Measurements from ENCODE around the gene SIGLEC11. TPM values are rescaled to one million over a fixed set of nuclear protein-coding genes. Genes with fewer than 3 reads are reported as not detected.

Gene SIGLEC11
- polyA plus RNA-seq, 1 donor from 2014 or later = not detected

DNA sequence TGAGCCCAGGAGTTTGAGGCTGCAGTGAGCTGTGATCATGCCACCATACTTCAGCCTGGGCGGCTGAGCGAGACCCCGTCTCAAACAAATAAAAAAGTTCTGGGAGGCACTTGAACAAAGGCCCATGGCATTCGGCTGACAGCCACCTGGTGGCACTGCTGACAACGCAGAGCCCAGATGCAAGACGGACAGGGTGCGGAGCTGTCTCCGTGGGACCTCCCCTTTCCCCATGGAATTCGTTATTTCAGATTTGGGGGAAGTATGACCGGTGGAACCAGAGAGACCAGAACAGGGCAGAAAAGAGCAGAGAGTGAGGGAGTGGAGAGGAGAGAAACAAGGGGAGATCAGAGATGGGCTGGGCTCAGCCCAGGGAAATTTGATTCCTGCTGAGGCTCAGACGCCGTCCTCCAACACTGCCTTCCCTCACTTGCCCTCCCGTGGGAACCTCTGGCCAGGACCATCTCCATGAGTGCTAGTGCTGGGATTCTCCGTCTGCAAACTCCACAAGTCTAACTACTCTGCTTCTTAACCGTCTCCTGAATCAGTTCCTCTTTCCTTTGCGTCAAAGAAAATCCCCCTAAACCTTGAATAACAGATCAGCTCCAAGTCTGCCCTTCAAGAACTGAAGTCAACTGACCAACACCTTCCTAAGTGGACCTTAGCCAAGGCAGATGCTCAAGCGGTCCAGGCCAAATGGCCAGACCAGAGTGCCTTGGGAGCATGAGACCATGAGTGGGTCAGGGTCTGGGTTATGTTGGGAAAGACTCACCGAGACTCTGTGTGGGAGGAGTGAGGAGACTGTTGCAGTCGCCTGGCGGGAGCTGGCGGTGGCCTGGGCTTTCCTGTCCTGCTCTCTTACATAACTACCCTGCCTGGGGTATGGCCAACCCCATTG, 43.9 kb downstream of the SIGLEC11 start:
- Histone ChIP-seq H3K27me3 (ENCODE audit: insufficient read depth, low read depth, low read length) (no peaks in the 10 kb centered on the region), H3K4me3 (ENCODE audit: low read length) (no peak overlapping the region), H3K27ac (ENCODE audit: low read length) (no peak overlapping the region), H3K9ac (ENCODE audit: low read length) (no peak overlapping the region), H3K9me3 (ENCODE audit: low read length) (no peaks in the 10 kb centered on the region), H3K4me2 (ENCODE audit: low read length) (no peak overlapping the region), H2AFZ (ENCODE audit: low read depth, low read length) (no peak overlapping the region), H3K36me3 (ENCODE audit: insufficient read depth, low read length) (no peaks in the 10 kb centered on the region), H4K20me1 (ENCODE audit: insufficient read depth) (no peaks in the 10 kb centered on the region), H3F3A (ENCODE audit: insufficient read depth, low read length, poor library complexity, severe bottlenecking) (no peaks in the 10 kb centered on the region), H3K9me2 (ENCODE audit: insufficient read depth, low read length) (no peaks in the 10 kb centered on the region), H3K79me2 (replicated peaks; ENCODE audit: insufficient read depth, low read length) (peaks cover 20% of the 10 kb centered on the region)
- no peak for TF ChIP-seq SMC3 (conservative IDR thresholded peaks at IDR 0.05; ENCODE audit: poor library complexity)
- no peak for TF ChIP-seq EP300 (conservative IDR thresholded peaks at IDR 0.05; ENCODE audit: poor library complexity, severe bottlenecking)
- no peak for TF ChIP-seq TAF1 (IDR thresholded peaks at IDR 0.05; ENCODE audit: low read depth)
- no peak for TF ChIP-seq EZH2 (IDR thresholded peaks at IDR 0.05; ENCODE audit: borderline replicate concordance, insufficient read depth, low read length, poor library complexity, severe bottlenecking)
- TF ChIP-seq, protein P1, sequence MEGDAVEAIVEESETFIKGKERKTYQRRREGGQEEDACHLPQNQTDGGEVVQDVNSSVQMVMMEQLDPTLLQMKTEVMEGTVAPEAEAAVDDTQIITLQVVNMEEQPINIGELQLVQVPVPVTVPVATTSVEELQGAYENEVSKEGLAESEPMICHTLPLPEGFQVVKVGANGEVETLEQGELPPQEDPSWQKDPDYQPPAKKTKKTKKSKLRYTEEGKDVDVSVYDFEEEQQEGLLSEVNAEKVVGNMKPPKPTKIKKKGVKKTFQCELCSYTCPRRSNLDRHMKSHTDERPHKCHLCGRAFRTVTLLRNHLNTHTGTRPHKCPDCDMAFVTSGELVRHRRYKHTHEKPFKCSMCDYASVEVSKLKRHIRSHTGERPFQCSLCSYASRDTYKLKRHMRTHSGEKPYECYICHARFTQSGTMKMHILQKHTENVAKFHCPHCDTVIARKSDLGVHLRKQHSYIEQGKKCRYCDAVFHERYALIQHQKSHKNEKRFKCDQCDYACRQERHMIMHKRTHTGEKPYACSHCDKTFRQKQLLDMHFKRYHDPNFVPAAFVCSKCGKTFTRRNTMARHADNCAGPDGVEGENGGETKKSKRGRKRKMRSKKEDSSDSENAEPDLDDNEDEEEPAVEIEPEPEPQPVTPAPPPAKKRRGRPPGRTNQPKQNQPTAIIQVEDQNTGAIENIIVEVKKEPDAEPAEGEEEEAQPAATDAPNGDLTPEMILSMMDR (IDR thresholded peaks at IDR 0.05; ENCODE audit: poor library complexity, severe bottlenecking) = no peak
- no peak for TF ChIP-seq RAD21 (conservative IDR thresholded peaks at IDR 0.05)

DNA sequence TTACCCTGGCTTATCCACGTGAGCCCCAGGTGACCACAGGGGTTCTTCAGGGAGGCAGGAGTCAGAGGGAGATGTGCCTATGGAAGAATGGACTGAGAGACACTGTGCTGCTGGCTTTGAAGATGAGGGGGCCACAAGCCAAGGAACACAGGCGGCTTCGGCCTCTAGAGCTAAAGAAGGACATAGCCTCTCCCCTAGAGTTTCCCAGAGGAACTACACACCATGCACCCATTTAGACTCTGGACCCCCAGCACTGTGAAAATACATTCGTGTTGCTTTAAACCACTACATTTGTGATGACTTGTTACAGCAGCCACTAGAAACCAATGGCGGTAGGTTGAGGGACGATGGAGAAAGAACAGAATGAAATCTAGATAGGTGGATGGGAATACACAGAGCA, 45.7 kb downstream of the SIGLEC11 start:
- H3F3A ChIP-seq (ENCODE audit: insufficient read depth, low read length, poor library complexity, severe bottlenecking) = no peaks in the 10 kb centered on the region
- no peaks in the 10 kb centered on the region for H3K9me2 ChIP-seq (ENCODE audit: insufficient read depth, low read length)
- H3K4me2 ChIP-seq (ENCODE audit: low read length) = no peak overlapping the region
- no peak overlapping the region for H3K27ac ChIP-seq (ENCODE audit: low read length)
- H3K9me3 ChIP-seq (ENCODE audit: low read length) = no peaks in the 10 kb centered on the region
- TF ChIP-seq, protein P2, sequence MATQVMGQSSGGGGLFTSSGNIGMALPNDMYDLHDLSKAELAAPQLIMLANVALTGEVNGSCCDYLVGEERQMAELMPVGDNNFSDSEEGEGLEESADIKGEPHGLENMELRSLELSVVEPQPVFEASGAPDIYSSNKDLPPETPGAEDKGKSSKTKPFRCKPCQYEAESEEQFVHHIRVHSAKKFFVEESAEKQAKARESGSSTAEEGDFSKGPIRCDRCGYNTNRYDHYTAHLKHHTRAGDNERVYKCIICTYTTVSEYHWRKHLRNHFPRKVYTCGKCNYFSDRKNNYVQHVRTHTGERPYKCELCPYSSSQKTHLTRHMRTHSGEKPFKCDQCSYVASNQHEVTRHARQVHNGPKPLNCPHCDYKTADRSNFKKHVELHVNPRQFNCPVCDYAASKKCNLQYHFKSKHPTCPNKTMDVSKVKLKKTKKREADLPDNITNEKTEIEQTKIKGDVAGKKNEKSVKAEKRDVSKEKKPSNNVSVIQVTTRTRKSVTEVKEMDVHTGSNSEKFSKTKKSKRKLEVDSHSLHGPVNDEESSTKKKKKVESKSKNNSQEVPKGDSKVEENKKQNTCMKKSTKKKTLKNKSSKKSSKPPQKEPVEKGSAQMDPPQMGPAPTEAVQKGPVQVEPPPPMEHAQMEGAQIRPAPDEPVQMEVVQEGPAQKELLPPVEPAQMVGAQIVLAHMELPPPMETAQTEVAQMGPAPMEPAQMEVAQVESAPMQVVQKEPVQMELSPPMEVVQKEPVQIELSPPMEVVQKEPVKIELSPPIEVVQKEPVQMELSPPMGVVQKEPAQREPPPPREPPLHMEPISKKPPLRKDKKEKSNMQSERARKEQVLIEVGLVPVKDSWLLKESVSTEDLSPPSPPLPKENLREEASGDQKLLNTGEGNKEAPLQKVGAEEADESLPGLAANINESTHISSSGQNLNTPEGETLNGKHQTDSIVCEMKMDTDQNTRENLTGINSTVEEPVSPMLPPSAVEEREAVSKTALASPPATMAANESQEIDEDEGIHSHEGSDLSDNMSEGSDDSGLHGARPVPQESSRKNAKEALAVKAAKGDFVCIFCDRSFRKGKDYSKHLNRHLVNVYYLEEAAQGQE (IDR thresholded peaks at IDR 0.05; ENCODE audit: borderline replicate concordance) = no peak
- TF ChIP-seq MXI1 (conservative IDR thresholded peaks at IDR 0.05; ENCODE audit: poor library complexity, severe bottlenecking) = no peak
- no peak for TF ChIP-seq SMC3 (conservative IDR thresholded peaks at IDR 0.05; ENCODE audit: poor library complexity)
- TF ChIP-seq RAD21 (conservative IDR thresholded peaks at IDR 0.05) = no peak
- no peak for TF ChIP-seq POLR2AphosphoS5 (IDR thresholded peaks at IDR 0.05)
- no peak for TF ChIP-seq EP300 (conservative IDR thresholded peaks at IDR 0.05; ENCODE audit: poor library complexity, severe bottlenecking)
- TF ChIP-seq TAF1 (IDR thresholded peaks at IDR 0.05; ENCODE audit: low read depth) = no peak
- no peak for TF ChIP-seq EZH2 (IDR thresholded peaks at IDR 0.05; ENCODE audit: borderline replicate concordance, insufficient read depth, low read length, poor library complexity, severe bottlenecking)
- TF ChIP-seq, protein P1 (IDR thresholded peaks at IDR 0.05; ENCODE audit: poor library complexity, severe bottlenecking) = no peak
- H4K20me1 ChIP-seq (ENCODE audit: insufficient read depth) = no peaks in the 10 kb centered on the region
- peaks cover 6% of the 10 kb centered on the region for H3K79me2 ChIP-seq (replicated peaks; ENCODE audit: insufficient read depth, low read length)
- H3K27me3 ChIP-seq (ENCODE audit: insufficient read depth, low read depth, low read length) = no peaks in the 10 kb centered on the region
- H2AFZ ChIP-seq (ENCODE audit: low read depth, low read length) = no peak overlapping the region
- H3K4me3 ChIP-seq (ENCODE audit: low read length) = no peak overlapping the region
- no peaks in the 10 kb centered on the region for H3K36me3 ChIP-seq (ENCODE audit: insufficient read depth, low read length)
- H3K9ac ChIP-seq (ENCODE audit: low read length) = no peak overlapping the region

All from neural cell (in vitro differentiated cells).